HCT116 (cell line): ENCODE measurements around the gene IL4. TPM values are rescaled to one million over a fixed set of nuclear protein-coding genes. Genes with fewer than 3 reads are reported as not detected.

Experiments
- ATAC-seq: fragments of 200-7000 bp; cut with Tn5 transposase; 2 replicates; pipeline ENCODE4 v1.9.1; 2020; ENCODE audit warnings: mild to moderate bottlenecking, moderate library complexity
- BruUV-seq: library from RNA; stranded (reverse); fragments of 400-500 nt; replicated peaks from 2 replicates; lab custom pipeline; 2021; lab: Mats Ljungman, UMichigan
- CTCF ChIA-PET: fragments of 300-600 bp; sonication (Branson Sonifier 250); formaldehyde crosslinking; loops from one replicate; lab custom pipeline; 2021; ENCODE audit warnings: antibody characterized with exemption; lab: Charles Lee
- POLR2A ChIA-PET: fragments of 300-600, 350-600 bp; sonication (Branson Sonifier 250); formaldehyde crosslinking; loops from one replicate; lab custom pipeline; 2021; ENCODE audit warnings: antibody characterized with exemption; lab: Charles Lee
- RAD21 ChIA-PET, 2 experiments: fragments of 300-600 bp; sonication (Branson Sonifier 250); formaldehyde crosslinking; loops; one replicate each; lab custom pipeline; 2023; ENCODE audit warnings: low total read pairs in 2 of 2; ENCODE audit not compliant: uncharacterized antibody in 2 of 2, unreplicated experiment in 2 of 2, low non-redundant PET in 1 of 2; lab: Charles Lee
- DNase-seq: peaks from one replicate; pipeline ENCODE4 v3.0.0-alpha.2; 2010; ENCODE audit warnings: low read depth, low spot score
- H2AFZ ChIP-seq: fragments of 200-600 bp; shearing (Covaris generic), sonication (generic); 2 replicates; pipeline ENCODE4 v1.6.1; 2017; ENCODE audit warnings: low read depth, mixed run types, mixed read lengths, antibody characterized with exemption, low read length; ENCODE audit not compliant: poor library complexity, severe bottlenecking
- H3K27ac ChIP-seq: 2 replicates; pipeline ENCODE4 v1.5.1; 2012; ENCODE audit warnings: low read depth, low read length
- H3K27me3 ChIP-seq: fragments of 200-600 bp; sonication (generic); 2 replicates; pipeline ENCODE4 v1.6.1; 2016; ENCODE audit warnings: mixed run types, low read length, mixed read lengths; ENCODE audit not compliant: insufficient read depth
- H3K36me3 ChIP-seq, 2 experiments: fragments of 200-500 bp in 1 of 2; fragments of 200-600 bp in 1 of 2; sonication (Bioruptor generic) in 1 of 2; sonication (generic) in 1 of 2; 2 replicates each; pipeline versions ENCODE4 v1.5.1 to v1.6.1; 2014 to 2016; ENCODE audit warnings: low read length in 2 of 2, inconsistent platforms in 1 of 2, mixed read lengths in 1 of 2, mixed run types in 1 of 2; ENCODE audit not compliant: insufficient read depth in 2 of 2, control insufficient read depth in 1 of 2
- H3K4me1 ChIP-seq, 2 experiments: fragments of 200-600 bp in 1 of 2; sonication (generic) in 1 of 2; 2 replicates each; pipeline versions ENCODE4 v1.5.1 to v1.6.1; 2012 to 2017; ENCODE audit warnings: low read length in 2 of 2, inconsistent platforms in 1 of 2, mild to moderate bottlenecking in 1 of 2, mixed read lengths in 1 of 2, mixed run types in 1 of 2, moderate library complexity in 1 of 2; ENCODE audit not compliant: insufficient read depth in 2 of 2, control insufficient read depth in 1 of 2
- H3K4me2 ChIP-seq: fragments of 200-600 bp; sonication (generic); 2 replicates; pipeline ENCODE4 v1.6.1; 2017; ENCODE audit warnings: mixed run types, low read length, mixed read lengths
- H3K4me3 ChIP-seq, 2 experiments: fragments of 200-600 bp in 1 of 2; sonication (generic) in 1 of 2; replicated peaks in 1 of 2; 2 replicates each; pipeline ENCODE4 v1.5.1; 2011 to 2016; ENCODE audit warnings: low read length in 2 of 2, control low read depth in 1 of 2, low read depth in 1 of 2, mild to moderate bottlenecking in 1 of 2, mixed read lengths in 1 of 2, mixed run types in 1 of 2
- H3K79me2 ChIP-seq: fragments of 200-600 bp; sonication (generic); 2 replicates; pipeline ENCODE4 v1.6.1; 2017; ENCODE audit warnings: mild to moderate bottlenecking, mixed run types, low read length, moderate library complexity, mixed read lengths; ENCODE audit not compliant: insufficient read depth
- H3K9ac ChIP-seq: fragments of 200-600 bp; sonication (generic); 2 replicates; pipeline ENCODE4 v1.6.1; 2016; ENCODE audit warnings: low read length, mixed read lengths
- H3K9me2 ChIP-seq: fragments of 200-600 bp; sonication (generic), shearing (Covaris generic); 2 replicates; pipeline ENCODE4 v1.6.1; 2017; ENCODE audit warnings: mixed run types, mild to moderate bottlenecking, moderate library complexity; ENCODE audit not compliant: insufficient read depth
- H3K9me3 ChIP-seq, 2 experiments: fragments of 200-500 bp in 1 of 2; fragments of 200-600 bp in 1 of 2; sonication (Bioruptor generic) in 1 of 2; sonication (generic) in 1 of 2; 2 replicates each; pipeline ENCODE4 v1.6.1; 2014 to 2017; ENCODE audit warnings: low read length in 2 of 2, mixed read lengths in 2 of 2, inconsistent platforms in 1 of 2, low read depth in 1 of 2, mild to moderate bottlenecking in 1 of 2, mixed run types in 1 of 2, moderate library complexity in 1 of 2; ENCODE audit not compliant: control insufficient read depth in 1 of 2, insufficient read depth in 1 of 2
- H4K20me1 ChIP-seq: fragments of 200-600 bp; sonication (generic), shearing (Covaris generic); 2 replicates; pipeline ENCODE4 v1.6.1; 2017; ENCODE audit warnings: mixed run types, mild to moderate bottlenecking, moderate library complexity; ENCODE audit not compliant: insufficient read depth
- ATF3 ChIP-seq: IDR thresholded peaks from 2 replicates; pipeline ENCODE4 v1.6.1; 2012
- CEBPB ChIP-seq: IDR thresholded peaks from 2 replicates; pipeline ENCODE4 v1.6.1; 2012; ENCODE audit warnings: low read depth
- CTCF ChIP-seq, 3 experiments: fragments of 200-600 bp in 1 of 3; sonication (generic) in 1 of 3; IDR thresholded peaks in 2 of 3; conservative IDR thresholded peaks in 1 of 3; 2 replicates each; pipeline ENCODE4 v1.5.1; 2012 to 2017; ENCODE audit warnings: low read depth in 2 of 3, low read length in 2 of 3, antibody characterized with exemption in 1 of 3, borderline replicate concordance in 1 of 3, control low read depth in 1 of 3, mild to moderate bottlenecking in 1 of 3, mixed read lengths in 1 of 3, mixed run types in 1 of 3, moderate library complexity in 1 of 3; ENCODE audit not compliant: insufficient read depth in 1 of 3
- EGR1 ChIP-seq: IDR thresholded peaks from 2 replicates; pipeline ENCODE4 v1.6.1; 2012; ENCODE audit warnings: low read depth
- ELF1 ChIP-seq: IDR thresholded peaks from 2 replicates; pipeline ENCODE4 v1.6.1; 2012; ENCODE audit warnings: low read depth, borderline replicate concordance
- EZH2 ChIP-seq: fragments of 200-600 bp; sonication (generic); IDR thresholded peaks from 2 replicates; pipeline ENCODE4 v1.6.1; 2017; ENCODE audit warnings: antibody characterized with exemption, mixed run types
- EZH2phosphoT487 ChIP-seq: fragments of 200-600 bp; IDR thresholded peaks from 2 replicates; pipeline ENCODE4 v1.6.1; 2018; ENCODE audit warnings: antibody characterized with exemption, borderline replicate concordance
- FOSL1 ChIP-seq: IDR thresholded peaks from 2 replicates; pipeline ENCODE4 v1.6.1; 2012; ENCODE audit warnings: low read depth
- MAX ChIP-seq: IDR thresholded peaks from 2 replicates; pipeline ENCODE4 v1.6.1; 2012
- REST ChIP-seq: IDR thresholded peaks from 2 replicates; pipeline ENCODE4 v1.6.1; 2012; ENCODE audit warnings: low read depth
- SP1 ChIP-seq: IDR thresholded peaks from 2 replicates; pipeline ENCODE4 v1.6.1; 2012; ENCODE audit warnings: low read depth
- SRF ChIP-seq: IDR thresholded peaks from 2 replicates; pipeline ENCODE4 v1.6.1; 2012; ENCODE audit warnings: low read depth
- ZBTB33 ChIP-seq: IDR thresholded peaks from 2 replicates; pipeline ENCODE4 v1.6.1; 2011; ENCODE audit warnings: mild to moderate bottlenecking, low read length, moderate library complexity; ENCODE audit not compliant: insufficient replicate concordance; ENCODE audit errors: extremely low read depth
- ZFX ChIP-seq: fragments of 450-650 bp; IDR thresholded peaks from 2 replicates; pipeline ENCODE4 v1.6.1; 2017
- ZNF274 ChIP-seq: fragments of 200-500 bp; sonication (Bioruptor generic); IDR thresholded peaks from 2 replicates; pipeline ENCODE4 v1.6.1; 2014; ENCODE audit warnings: mild to moderate bottlenecking, low read depth, low read length, inconsistent platforms
- intact Hi-C: fragments of 100-400 bp; cut with micrococcal nuclease; formaldehyde crosslinking; loops from 2 replicates; pipeline ENCODE4 v1.10.0; 2022
- total RNA-seq: library from RNA; stranded (reverse); gene quantifications from one replicate; pipeline ENCODE4 v1.2.1, GENCODE V29; 2021; ENCODE audit not compliant: unreplicated experiment

IL4 gene
- total RNA-seq, 1 experiment from 2014 or later, result not detected

- no TSS peak for BruUV-seq
- POLR2A ChIA-PET, result no interaction called here
- intact Hi-C loops, result no loop called here
- H3K79me2 ChIP-seq, result no peaks in the 10 kb centered on the region
- H3K4me3 ChIP-seq, result no peak overlapping the region
- H3K4me1 ChIP-seq, result peaks cover 0 to 13% of the 10 kb centered on the region in 2 experiments; a peak in 1 of 4 replicates
- no peaks in the 10 kb centered on the region for H3K9me3 ChIP-seq
- no peak overlapping the region for H2AFZ ChIP-seq
- no peaks in the 10 kb centered on the region for H4K20me1 ChIP-seq
- TF ChIP-seq ATF3, result no peak
- TF ChIP-seq MAX, result no peak
- no peak for TF ChIP-seq EGR1
- no peak for TF ChIP-seq EZH2
- TF ChIP-seq CTCF (IDR thresholded peaks at IDR 0.05 in 2 of 3, conservative IDR thresholded peaks at IDR 0.05 in 1 of 3; ENCODE audit: borderline replicate concordance in 1 of 3, insufficient read depth in 1 of 3, low read depth in 2 of 3, low read length in 2 of 3), result no peak
- TF ChIP-seq ZNF274, result no peak
- TF ChIP-seq CEBPB, result no peak
- no peak for TF ChIP-seq REST
- no peak for TF ChIP-seq FOSL1
- no peak for TF ChIP-seq ZBTB33
- TF ChIP-seq SP1, result no peak
- no peak for TF ChIP-seq ZFX
- TF ChIP-seq EZH2phosphoT487, result no peak
- no peak for TF ChIP-seq ELF1
- TF ChIP-seq SRF, result no peak
- no peaks in the 10 kb centered on the region for H3K27me3 ChIP-seq
- CTCF ChIA-PET, result no interaction called here
- H3K36me3 ChIP-seq, result no peaks in the 10 kb centered on the region
- no peaks in the 10 kb centered on the region for H3K9me2 ChIP-seq
- H3K27ac ChIP-seq, result no peak overlapping the region
- H3K4me2 ChIP-seq, result no peak overlapping the region
- H3K9ac ChIP-seq, result no peak overlapping the region
- ATAC-seq, result no peak
- RAD21 ChIA-PET, result no interaction called here
- DNase-seq, result no peak
Measured at GRCh38 chr5:132664696-132665209, 9.0 kb upstream of the IL4 start.
